Measurements from ENCODE around the gene CAMK1G.
A peak's percentile ranks its signal among the peaks of the same experiment; 100 is the strongest.

Gene CAMK1G

GRCh38 chr1:209595028-209595427, 11.5 kb downstream of the CAMK1G start:
- TF ChIP-seq CTCF (IDR thresholded peaks at IDR 0.05; ENCODE audit: low read depth, low read length, missing control alignments) = no peak
- DNase-seq (ENCODE audit: extremely low read depth, low read depth) = no peak
- no peak overlapping the region for H3K4me3 ChIP-seq (replicated peaks; ENCODE audit: low read depth, low read length)

GRCh38 chr1:209595599-209596285, 12.2 kb downstream of the CAMK1G start:
- H3K4me3 ChIP-seq (replicated peaks; ENCODE audit: low read depth, low read length) = no peak overlapping the region
- no peak for DNase-seq (ENCODE audit: extremely low read depth, low read depth)
- TF ChIP-seq CTCF (IDR thresholded peaks at IDR 0.05; ENCODE audit: low read depth, low read length, missing control alignments) = no peak

- no peak for TF ChIP-seq CTCF (IDR thresholded peaks at IDR 0.05; ENCODE audit: low read depth, low read length, missing control alignments)
- DNase-seq (ENCODE audit: extremely low read depth, low read depth) = no peak
- H3K4me3 ChIP-seq (replicated peaks; ENCODE audit: low read depth, low read length) = no peak overlapping the region
Measured at GRCh38 chr1:209597499-209597898, 14.0 kb downstream of the CAMK1G start.

GRCh38 chr1:209598227-209598626, 14.7 kb downstream of the CAMK1G start:
- no peak overlapping the region for H3K4me3 ChIP-seq (replicated peaks; ENCODE audit: low read depth, low read length)
- DNase-seq (ENCODE audit: extremely low read depth, low read depth) = no peak
- TF ChIP-seq CTCF (IDR thresholded peaks at IDR 0.05; ENCODE audit: low read depth, low read length, missing control alignments) = no peak

- TF ChIP-seq CTCF (IDR thresholded peaks at IDR 0.05; ENCODE audit: low read depth, low read length, missing control alignments) = no peak
- no peak overlapping the region for H3K4me3 ChIP-seq (replicated peaks; ENCODE audit: low read depth, low read length)
- no peak for DNase-seq (ENCODE audit: extremely low read depth, low read depth)
Measured at GRCh38 chr1:209600541-209600940, 17.0 kb downstream of the CAMK1G start.

GRCh38 chr1:209601809-209602657, 18.5 kb downstream of the CAMK1G start:
- TF ChIP-seq CTCF (IDR thresholded peaks at IDR 0.05; ENCODE audit: low read depth, low read length, missing control alignments) = peak; percentile 62
- H3K4me3 ChIP-seq (replicated peaks; ENCODE audit: low read depth, low read length) = no peak overlapping the region
- no peak for DNase-seq (ENCODE audit: extremely low read depth, low read depth)
